Hematopoietic multipotent progenitor cell (in vitro differentiated cells): ENCODE measurements around the gene SPTLC2. TPM values are rescaled to one million over a fixed set of nuclear protein-coding genes. Genes with fewer than 3 reads are reported as not detected.

Experiments
- DNase-seq, 3 donors: peaks; one replicate each; pipeline ENCODE4 v3.0.0-alpha.2; 2011 to 2015; ENCODE audit warnings: low read depth in 2 of 3, low spot score in 2 of 3
- total RNA-seq: library from RNA; depleted of rRNA; stranded (reverse); fragments of >200 nt; gene quantifications from one replicate; pipeline ENCODE4 v1.2.3, GENCODE V29; 2012

Gene SPTLC2
- total RNA-seq, 1 donor: 66.2 TPM

DNA sequence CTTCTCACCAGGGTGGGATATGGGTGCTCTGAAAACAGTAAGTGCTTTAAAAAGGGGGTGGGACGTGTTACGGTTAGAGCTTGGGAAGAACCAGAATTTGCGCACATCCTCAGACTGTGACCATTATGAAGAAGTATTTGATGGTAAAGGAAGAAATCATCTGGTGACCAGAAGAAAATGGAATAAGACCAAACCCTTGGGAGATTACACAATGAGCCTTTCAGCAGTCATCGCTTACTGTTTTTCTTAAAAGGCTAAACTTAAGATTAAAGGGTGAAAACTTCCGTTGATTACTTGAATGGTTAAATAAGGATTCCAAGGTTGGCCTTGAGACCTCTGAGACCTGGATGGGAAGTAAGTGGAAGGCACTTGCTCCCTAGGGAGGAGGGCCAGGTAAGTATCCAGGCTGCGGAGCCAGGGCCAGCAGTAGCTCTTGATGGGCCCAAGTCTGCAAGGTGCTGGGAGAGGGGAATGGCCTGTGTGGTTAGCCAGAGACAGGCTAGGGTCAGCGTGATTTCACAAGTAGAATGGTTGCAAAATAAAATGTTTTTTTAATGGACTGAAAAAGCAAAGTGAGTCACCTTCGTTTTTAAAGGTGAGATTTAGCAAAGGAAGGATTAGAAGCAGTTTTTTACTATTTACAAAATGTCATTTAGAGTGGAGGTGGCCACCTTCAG is 104.8 kb downstream of the SPTLC2 start:
- DNase-seq: no peak

DNA sequence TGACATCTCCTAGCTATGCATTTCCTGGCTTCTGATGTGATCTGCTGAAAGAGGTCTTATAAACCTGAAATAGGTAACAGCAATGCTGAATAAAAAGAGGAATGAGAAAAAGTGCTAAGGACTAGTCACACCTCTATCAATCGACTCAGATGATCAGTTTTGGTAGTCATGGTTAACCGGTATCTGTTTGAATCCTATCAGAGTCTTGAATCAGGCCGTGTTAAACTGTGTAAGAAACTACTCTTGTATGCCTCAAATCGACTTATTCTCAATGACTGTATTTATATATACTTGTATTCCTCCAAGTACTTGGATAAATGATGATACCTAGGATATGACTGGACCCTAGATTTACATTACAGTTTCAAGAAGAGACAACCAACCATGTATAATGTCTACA is 107.1 kb downstream of the SPTLC2 start:
- DNase-seq: no peak

DNA sequence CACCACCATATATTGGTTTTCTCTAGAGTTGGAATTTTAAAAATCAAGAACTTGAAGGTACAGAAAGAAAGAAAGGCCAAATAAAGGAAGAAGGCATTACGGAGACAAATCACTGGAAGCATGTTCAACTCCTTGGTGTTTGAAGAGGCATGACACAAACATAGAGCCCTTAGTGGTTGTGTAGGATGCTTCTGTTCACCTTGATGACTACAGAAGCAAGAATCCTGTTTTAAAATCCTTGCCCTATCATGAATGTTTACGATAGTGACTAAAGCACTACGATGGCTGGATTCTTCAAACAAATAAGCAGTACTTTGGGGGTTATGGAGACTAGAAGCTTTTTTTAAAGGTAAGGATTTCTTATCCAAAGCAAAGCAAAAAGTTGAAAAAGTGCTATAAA is 107.6 kb downstream of the SPTLC2 start:
- DNase-seq: no peak

DNA sequence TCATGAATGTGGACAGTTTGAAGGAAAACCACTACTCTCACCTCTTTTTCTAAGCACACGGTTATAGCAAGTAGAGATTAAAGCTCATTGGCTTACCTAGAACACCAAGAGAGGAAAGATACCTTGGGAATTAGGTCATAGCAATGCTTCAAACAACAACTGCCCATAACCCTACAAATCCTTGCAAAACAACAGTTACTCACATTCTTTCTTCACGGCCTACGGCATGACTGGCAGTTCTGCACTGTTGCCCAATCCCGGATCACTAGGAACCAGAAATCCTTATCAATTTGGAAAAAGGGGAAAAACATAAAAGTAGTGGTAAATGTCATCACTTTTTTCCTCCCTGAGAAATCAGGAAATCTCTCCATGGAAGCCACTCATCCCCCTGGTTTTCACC is 108.2 kb downstream of the SPTLC2 start:
- no peak for DNase-seq

DNA sequence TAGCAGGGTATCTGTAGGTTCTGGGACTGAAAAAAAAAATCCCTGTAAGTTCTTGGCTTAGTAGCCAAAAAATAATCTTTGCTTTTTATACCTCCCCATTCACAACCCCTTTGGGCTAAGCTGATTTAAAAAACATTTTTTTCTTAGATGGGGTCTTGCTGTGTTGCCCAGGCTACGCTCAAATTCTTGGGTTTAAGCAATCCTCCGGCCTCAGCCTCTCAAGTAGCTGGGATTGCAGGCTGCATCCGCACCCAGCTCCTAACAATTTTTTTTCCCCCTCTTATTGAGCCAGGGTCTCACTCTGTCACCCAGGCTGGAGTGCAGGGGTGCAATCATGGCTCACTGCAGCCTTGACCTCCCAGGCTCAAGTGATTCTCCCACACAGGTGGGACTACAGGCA is 108.7 kb downstream of the SPTLC2 start:
- no peak for DNase-seq

DNA sequence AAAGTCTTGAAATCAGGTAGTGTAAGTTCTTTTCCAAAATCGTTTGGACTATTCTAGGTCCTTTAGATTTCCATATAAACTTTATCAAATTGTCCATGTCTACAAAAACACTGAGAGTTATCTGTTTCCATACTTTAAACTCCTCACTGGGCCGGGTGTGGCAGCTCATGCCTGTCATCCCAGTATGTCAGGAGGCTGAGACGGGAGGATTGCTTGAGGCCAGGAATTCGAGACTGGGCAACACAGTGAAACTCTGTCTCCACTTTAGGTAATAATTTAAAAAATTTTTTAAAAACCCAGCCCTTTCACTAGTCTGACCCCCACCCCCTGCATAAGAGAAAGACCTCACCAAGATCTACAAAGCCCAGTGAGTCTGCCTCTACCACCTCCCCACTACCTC is 111.4 kb downstream of the SPTLC2 start:
- DNase-seq: no peak

DNA sequence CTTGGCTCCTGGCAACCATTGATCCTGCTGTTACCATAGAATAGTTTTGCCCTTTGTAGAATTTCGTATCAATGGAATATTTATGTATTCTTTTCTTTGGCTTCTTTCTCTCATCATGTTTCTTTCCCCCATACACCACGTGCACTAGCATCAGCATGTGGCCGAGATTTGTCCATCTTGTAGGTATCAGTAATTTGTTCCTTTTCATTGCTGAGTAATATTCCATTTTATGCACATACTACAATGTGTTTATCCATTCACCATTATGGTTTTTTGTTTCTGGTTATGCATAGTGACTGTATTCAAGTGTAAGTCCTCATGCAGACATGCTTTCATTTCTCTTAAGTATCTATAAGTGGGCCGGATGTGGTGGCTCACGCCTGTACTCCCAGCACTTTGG is 113.3 kb downstream of the SPTLC2 start:
- DNase-seq: no peak

DNA sequence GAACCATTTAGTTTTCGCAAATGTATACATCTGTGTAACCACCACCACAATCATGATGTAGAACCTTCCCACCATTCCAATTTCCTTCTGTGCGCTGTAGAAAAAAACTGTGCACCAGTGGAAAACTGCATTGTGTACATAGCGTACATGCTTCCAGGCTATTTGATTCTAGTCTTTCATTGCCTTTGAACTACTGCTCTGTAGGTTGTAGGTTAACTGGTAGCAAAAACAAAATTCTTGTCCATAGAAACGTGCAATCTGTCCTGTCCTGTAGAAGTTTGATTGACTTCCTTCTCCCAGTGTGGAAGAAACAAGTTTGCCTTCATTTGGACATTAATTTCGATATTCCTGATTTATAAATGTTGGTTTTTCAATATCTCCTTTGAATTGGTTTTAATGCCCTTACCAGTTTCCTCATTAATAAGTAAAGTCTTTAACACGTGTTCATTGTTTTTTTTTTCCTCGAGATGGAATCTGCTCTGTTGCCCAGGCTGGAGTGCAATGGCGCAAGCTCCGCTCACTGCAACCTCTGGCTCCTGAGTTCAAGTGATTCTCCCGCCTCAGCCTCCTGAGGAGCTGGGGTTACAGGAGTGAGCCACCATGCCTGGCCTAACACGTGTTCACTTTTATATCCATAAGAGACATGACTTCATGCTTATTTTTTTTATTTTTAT is 114.2 kb downstream of the SPTLC2 start:
- DNase-seq: no peak

DNA sequence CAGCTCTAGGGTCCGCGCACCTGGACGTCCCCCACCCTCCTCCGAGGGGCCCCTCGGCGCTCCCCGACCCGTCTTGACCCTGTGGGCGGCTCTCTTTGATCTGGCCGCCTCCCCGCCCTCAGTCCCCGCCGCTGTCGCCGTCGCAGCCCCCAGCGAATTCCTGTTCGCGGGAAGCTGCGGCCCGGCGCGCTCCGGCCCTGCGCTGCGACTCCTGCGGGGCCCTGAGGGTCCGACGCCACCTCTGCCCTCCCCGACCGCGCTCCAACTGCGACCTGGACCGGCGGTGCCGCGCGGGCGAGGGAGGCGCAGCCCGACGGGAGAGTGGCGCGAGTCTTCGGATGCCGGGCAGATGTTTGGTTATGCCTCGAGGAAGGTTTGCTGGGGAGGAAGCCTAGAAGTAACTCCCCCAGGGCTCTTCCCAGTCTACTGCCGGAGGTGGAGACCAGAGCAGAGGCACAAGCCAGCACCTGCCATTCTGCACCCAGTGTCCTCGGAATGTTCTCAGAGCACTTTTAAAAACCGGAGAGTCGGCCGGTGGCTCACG is 117.4 kb downstream of the SPTLC2 start:
- DNase-seq: no peak

DNA sequence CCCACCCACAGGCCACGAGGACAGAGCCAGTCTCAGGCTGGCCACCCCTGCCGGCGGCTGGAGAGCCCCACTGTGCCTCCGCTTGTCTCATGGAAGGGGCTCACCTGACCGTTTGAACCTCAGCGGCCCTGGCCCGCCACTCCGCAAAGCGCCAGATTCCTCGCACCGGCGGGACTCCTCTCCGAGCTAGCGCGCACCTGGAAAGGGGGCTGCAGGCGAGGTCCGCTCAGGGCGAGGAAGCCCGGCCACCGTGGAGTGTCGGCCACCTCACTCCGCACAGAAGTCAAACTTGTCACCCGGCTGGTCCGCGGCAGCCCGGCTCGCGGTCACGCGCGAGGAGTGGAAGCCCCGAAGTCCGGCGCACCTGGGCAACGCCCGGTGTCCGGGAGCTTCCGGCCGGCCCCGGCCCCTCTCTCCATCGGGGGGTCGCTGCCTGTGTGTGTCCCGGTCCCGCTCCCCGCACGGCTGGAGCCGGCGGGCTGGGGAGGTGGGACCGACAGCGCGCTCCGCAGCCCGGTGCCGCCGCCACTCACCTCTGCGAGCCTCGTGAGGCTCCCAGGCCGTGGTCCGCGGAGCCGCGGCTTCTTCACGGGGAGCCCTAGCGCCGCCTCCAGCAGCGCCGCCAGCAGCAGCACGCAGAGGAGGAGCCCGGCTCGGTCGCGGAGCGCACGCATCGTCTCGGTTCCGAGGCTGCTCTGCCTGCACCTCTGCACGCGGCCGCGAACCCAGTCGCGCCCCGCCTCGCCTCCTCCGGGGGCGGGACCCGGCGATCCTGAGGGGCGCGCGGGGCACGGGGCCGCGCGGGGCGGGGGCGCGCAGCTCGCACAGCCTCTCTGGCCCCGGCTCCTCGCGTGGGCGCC is 118.1 kb downstream of the SPTLC2 start, which contains the start of gene ISM2:
Gene ISM2, minus strand, starts transcription at position 697 of the 860 bp plus-strand sequence. Its CDS starts 23 bp downstream, at position 674.
- DNase-seq: peak in 2 of 3 donors; percentile 53 to 54

DNA sequence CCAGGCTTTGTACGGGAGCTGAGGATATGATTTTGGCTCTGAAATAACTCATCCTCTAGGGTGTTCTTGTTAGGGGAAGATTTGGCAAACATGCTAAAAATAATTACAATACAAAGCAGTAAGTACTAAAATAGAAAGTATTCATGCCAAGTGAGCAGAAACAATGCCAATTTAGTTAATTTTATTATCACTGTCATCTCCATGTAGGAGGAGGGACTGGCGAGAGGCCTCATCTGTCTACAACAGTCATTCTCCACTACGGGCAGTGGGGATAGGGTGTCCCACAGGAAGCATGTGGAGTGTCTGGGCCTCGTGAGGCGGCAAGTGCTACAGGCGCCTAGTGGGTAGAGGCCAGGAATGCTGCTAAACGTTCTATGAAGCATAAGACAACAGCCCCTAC is 121.1 kb downstream of the SPTLC2 start:
- DNase-seq: no peak

DNA sequence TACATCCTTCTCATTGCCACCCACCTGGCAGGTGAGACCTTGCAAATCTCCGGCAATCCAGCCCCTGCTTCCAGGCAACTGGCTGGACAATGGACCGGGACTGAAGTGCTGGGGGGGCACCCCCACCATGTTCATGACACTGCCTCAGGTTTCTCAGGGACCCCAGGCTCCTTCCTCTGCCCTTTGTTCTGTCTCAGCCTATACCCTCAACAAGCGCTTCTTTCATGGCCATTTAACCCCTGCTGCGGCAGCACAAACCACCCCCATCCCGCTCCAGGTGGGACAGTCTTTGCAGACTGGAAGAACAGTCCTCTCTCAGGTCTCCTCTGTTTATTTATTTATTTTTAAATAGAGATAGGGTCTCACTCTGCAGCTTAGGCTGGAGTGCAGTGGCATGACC is 125.4 kb downstream of the SPTLC2 start:
- no peak for DNase-seq

DNA sequence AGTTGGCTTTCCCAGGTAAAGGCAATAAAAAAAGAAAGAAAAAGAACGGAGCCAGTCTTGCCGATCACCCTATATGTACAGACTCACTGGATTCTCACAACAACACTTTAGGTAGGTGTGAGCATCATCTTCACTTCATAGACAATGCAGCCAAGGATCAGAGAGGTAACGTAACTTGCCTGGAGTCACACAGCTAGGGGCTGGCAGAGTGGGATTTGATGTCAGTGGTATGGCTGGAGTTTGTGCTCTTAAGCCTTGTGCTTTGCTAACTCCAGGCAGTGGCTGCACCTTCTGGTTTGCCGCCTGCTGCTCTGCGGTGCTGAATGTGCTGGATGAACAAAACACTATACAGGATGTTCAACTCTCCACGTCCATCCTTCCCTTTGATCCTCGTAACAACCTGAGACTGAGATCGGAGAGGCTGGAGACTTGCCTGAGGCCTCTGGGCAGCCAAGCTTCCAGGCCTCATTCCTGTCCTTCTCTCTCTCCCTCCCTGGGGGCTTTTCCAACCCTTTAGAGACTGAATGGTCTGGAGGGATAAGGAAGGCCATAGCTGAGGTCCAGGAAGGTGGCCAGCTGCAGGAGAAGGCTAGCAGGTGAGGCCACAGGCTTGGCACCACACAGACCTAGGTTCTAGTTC is 126.0 kb downstream of the SPTLC2 start:
- no peak for DNase-seq

DNA sequence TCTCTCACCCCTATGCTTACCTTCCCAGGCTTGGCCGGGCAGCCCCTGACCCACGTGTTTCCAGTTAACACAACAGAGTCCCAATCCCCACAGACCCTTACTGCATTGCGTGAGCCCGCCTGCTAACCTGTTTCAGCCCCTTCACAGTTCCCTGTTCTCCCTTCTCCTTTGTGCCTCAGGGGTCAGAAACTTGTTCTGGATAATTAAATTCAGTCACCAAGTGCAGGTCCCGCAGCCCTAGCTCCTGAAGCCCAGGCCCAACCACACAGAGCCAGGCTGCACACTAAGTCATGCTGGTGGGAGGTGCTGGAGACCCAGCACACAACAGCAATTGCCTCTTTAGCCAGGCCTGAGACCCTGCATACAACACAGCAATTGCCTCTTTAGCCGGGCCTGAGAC is 127.4 kb downstream of the SPTLC2 start:
- DNase-seq: no peak

DNA sequence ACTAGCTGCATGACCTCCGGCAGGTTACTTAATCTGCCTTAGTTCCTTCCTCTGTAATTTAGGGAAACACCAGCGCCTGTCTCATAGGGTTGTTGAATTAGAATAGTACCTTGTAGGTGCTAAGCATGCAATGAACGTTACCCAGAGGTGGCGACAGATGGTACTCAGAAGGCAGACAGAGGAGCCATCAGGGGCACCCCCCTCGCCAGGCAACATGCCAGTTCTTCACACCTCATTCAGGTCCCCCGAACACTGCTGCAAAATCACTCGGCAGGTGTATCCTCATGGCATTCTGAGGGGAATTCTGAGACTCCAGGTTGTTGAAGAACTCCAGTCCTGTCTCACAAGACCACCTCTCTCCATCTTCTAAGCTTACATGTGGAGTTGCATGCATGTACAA is 127.9 kb downstream of the SPTLC2 start:
- DNase-seq: no peak

DNA sequence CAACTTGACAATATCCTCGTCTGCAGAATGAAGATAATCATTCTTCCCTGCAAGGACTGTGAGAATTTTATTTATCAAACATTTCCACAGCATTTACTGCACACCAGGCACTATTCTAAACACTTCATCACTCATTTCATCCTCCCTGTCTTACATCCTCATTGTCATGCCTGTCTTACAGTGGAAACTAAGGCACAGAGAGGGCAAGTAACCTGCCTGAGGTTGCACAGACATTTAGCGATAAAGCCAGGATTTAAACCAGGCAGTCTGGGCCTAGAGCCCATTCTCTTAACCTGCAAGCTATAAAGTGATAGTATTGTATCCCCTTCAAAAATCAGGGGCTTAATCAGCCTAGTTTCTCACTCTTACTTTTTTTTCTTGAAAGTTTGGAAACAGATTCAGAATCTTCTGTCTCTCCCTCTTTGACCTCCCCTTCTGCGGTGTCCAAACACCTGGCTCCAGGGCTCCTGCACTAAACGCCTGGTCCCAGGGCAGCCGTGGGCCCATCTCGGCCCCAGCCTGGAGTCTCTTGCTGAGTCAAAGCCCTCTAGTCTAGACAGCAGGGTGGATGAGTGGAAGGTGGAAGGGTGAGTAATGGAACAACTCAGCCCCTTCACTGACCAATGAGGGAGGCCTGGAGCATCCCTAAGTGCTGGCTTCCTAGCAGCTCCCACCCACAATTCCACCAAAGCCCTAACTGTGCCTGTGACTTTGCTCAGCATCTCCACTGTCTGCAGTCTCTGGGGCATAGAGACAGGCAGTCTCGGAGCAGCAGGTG is 130.3 kb downstream of the SPTLC2 start:
- no peak for DNase-seq

DNA sequence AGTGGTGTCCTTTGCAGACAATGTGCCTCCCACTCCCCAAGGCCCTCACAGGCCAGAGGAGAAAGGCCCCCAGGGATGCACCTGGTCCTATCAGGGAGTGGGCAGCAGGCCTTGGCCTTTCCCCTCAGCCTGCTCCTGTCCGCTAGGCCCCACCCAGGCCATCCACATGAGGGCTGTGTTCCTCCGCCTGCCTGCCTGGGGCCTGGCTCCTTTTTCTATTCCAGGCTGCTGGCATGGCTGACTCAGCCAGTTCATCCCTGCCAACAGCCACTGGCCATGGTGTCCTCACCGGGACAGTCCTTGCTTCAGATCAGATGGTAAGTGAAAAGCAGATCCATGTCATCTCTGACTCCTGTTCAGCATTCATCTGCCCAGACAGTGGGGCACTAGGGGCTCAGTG is 131.2 kb downstream of the SPTLC2 start:
- DNase-seq: no peak

DNA sequence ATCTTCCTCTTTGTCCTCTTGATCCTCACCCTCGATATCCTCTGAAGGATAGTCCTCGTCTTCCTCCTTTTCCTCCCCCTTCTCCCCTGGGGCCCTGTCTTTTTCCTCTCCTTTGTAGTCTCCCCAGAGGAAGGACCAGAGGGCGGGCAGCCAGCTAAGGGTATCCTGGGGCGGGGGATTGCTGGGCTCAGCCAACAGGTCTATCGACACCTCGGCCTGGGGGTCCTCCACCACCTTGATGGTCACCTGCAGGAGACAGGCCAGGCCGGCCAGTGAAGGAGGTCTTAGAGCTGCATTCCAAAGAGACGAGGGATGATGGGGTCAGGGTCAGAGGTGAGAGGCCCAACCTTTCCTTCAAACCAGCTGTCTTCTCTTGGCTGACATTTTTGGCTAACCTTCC is 134.0 kb downstream of the SPTLC2 start:
- DNase-seq: no peak

DNA sequence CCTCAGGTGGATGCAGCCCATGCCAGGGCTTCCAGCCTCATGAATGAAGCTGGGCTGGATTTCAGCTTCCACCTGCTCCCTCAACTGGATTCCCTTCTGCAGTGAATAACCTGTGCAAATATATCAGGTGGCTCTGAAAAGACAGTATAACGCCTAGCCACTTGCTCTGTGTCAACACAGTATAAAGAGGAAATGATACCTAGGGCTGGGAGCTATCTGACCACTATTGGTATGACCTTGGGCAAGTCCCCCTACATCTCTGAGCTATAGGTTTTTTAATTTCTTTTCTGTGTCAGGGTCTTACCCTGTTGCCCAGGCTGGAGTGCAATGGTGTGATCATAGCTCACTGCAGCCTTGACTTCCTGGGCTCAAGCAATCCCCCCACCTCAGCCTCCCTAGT is 137.6 kb downstream of the SPTLC2 start:
- DNase-seq: no peak

DNA sequence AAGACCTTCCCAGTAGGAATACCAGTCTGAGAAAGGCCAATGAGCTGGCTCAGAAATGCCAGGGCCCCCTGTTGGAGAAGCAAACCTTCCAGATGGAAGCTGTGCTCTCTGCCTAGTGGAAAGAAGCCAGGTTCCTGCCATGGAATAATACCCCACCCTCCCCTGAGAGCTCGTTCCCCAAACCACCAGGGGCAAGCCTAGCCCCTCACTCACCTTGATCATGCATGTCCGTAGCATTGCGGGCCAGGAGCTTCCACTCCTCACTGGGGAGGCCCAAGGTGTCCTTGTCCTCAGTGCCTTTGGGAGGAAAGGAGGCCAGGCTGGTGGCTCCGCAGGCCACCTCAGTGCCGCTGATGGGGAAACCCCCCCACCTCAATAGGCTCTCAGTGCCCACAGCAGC is 138.4 kb downstream of the SPTLC2 start:
- no peak for DNase-seq
